HCT116 (cell line): Measurements from ENCODE around the gene MDFIC. TPM values are rescaled to one million over a fixed set of nuclear protein-coding genes. Genes with fewer than 3 reads are reported as not detected.

Source experiments
- ATAC-seq: fragments of 200-7000 bp; cut with Tn5 transposase; 2 replicates; pipeline ENCODE4 v1.9.1; 2020; ENCODE audit warnings: mild to moderate bottlenecking, moderate library complexity
- BruUV-seq: library from RNA; stranded (reverse); fragments of 400-500 nt; replicated peaks from 2 replicates; lab custom pipeline; 2021; lab: Mats Ljungman, UMichigan
- CTCF ChIA-PET: fragments of 300-600 bp; sonication (Branson Sonifier 250); formaldehyde crosslinking; loops from one replicate; lab custom pipeline; 2021; ENCODE audit warnings: antibody characterized with exemption; lab: Charles Lee
- POLR2A ChIA-PET: fragments of 300-600, 350-600 bp; sonication (Branson Sonifier 250); formaldehyde crosslinking; loops from one replicate; lab custom pipeline; 2021; ENCODE audit warnings: antibody characterized with exemption; lab: Charles Lee
- RAD21 ChIA-PET, 2 experiments: fragments of 300-600 bp; sonication (Branson Sonifier 250); formaldehyde crosslinking; loops; one replicate each; lab custom pipeline; 2023; ENCODE audit warnings: low total read pairs in 2 of 2; ENCODE audit not compliant: uncharacterized antibody in 2 of 2, unreplicated experiment in 2 of 2, low non-redundant PET in 1 of 2; lab: Charles Lee
- DNase-seq: peaks from one replicate; pipeline ENCODE4 v3.0.0-alpha.2; 2010; ENCODE audit warnings: low read depth, low spot score
- H2AFZ ChIP-seq: fragments of 200-600 bp; shearing (Covaris generic), sonication (generic); 2 replicates; pipeline ENCODE4 v1.6.1; 2017; ENCODE audit warnings: low read depth, mixed run types, mixed read lengths, antibody characterized with exemption, low read length; ENCODE audit not compliant: poor library complexity, severe bottlenecking
- H3K27ac ChIP-seq: 2 replicates; pipeline ENCODE4 v1.5.1; 2012; ENCODE audit warnings: low read depth, low read length
- H3K27me3 ChIP-seq: fragments of 200-600 bp; sonication (generic); 2 replicates; pipeline ENCODE4 v1.6.1; 2016; ENCODE audit warnings: mixed run types, low read length, mixed read lengths; ENCODE audit not compliant: insufficient read depth
- H3K36me3 ChIP-seq, 2 experiments: fragments of 200-500 bp in 1 of 2; fragments of 200-600 bp in 1 of 2; sonication (Bioruptor generic) in 1 of 2; sonication (generic) in 1 of 2; 2 replicates each; pipeline versions ENCODE4 v1.5.1 to v1.6.1; 2014 to 2016; ENCODE audit warnings: low read length in 2 of 2, inconsistent platforms in 1 of 2, mixed read lengths in 1 of 2, mixed run types in 1 of 2; ENCODE audit not compliant: insufficient read depth in 2 of 2, control insufficient read depth in 1 of 2
- H3K4me1 ChIP-seq, 2 experiments: fragments of 200-600 bp in 1 of 2; sonication (generic) in 1 of 2; 2 replicates each; pipeline versions ENCODE4 v1.5.1 to v1.6.1; 2012 to 2017; ENCODE audit warnings: low read length in 2 of 2, inconsistent platforms in 1 of 2, mild to moderate bottlenecking in 1 of 2, mixed read lengths in 1 of 2, mixed run types in 1 of 2, moderate library complexity in 1 of 2; ENCODE audit not compliant: insufficient read depth in 2 of 2, control insufficient read depth in 1 of 2
- H3K4me2 ChIP-seq: fragments of 200-600 bp; sonication (generic); 2 replicates; pipeline ENCODE4 v1.6.1; 2017; ENCODE audit warnings: mixed run types, low read length, mixed read lengths
- H3K4me3 ChIP-seq, 2 experiments: fragments of 200-600 bp in 1 of 2; sonication (generic) in 1 of 2; replicated peaks in 1 of 2; 2 replicates each; pipeline ENCODE4 v1.5.1; 2011 to 2016; ENCODE audit warnings: low read length in 2 of 2, control low read depth in 1 of 2, low read depth in 1 of 2, mild to moderate bottlenecking in 1 of 2, mixed read lengths in 1 of 2, mixed run types in 1 of 2
- H3K79me2 ChIP-seq: fragments of 200-600 bp; sonication (generic); 2 replicates; pipeline ENCODE4 v1.6.1; 2017; ENCODE audit warnings: mild to moderate bottlenecking, mixed run types, low read length, moderate library complexity, mixed read lengths; ENCODE audit not compliant: insufficient read depth
- H3K9ac ChIP-seq: fragments of 200-600 bp; sonication (generic); 2 replicates; pipeline ENCODE4 v1.6.1; 2016; ENCODE audit warnings: low read length, mixed read lengths
- H3K9me2 ChIP-seq: fragments of 200-600 bp; sonication (generic), shearing (Covaris generic); 2 replicates; pipeline ENCODE4 v1.6.1; 2017; ENCODE audit warnings: mixed run types, mild to moderate bottlenecking, moderate library complexity; ENCODE audit not compliant: insufficient read depth
- H3K9me3 ChIP-seq, 2 experiments: fragments of 200-500 bp in 1 of 2; fragments of 200-600 bp in 1 of 2; sonication (Bioruptor generic) in 1 of 2; sonication (generic) in 1 of 2; 2 replicates each; pipeline ENCODE4 v1.6.1; 2014 to 2017; ENCODE audit warnings: low read length in 2 of 2, mixed read lengths in 2 of 2, inconsistent platforms in 1 of 2, low read depth in 1 of 2, mild to moderate bottlenecking in 1 of 2, mixed run types in 1 of 2, moderate library complexity in 1 of 2; ENCODE audit not compliant: control insufficient read depth in 1 of 2, insufficient read depth in 1 of 2
- H4K20me1 ChIP-seq: fragments of 200-600 bp; sonication (generic), shearing (Covaris generic); 2 replicates; pipeline ENCODE4 v1.6.1; 2017; ENCODE audit warnings: mixed run types, mild to moderate bottlenecking, moderate library complexity; ENCODE audit not compliant: insufficient read depth
- CEBPB ChIP-seq: IDR thresholded peaks from 2 replicates; pipeline ENCODE4 v1.6.1; 2012; ENCODE audit warnings: low read depth
- EZH2phosphoT487 ChIP-seq: fragments of 200-600 bp; IDR thresholded peaks from 2 replicates; pipeline ENCODE4 v1.6.1; 2018; ENCODE audit warnings: antibody characterized with exemption, borderline replicate concordance
- JUND ChIP-seq: IDR thresholded peaks from 2 replicates; pipeline ENCODE4 v1.6.1; 2012
- POLR2AphosphoS5 ChIP-seq: IDR thresholded peaks from 2 replicates; pipeline ENCODE4 v1.6.1; 2011; ENCODE audit warnings: mild to moderate bottlenecking, low read depth, low read length, moderate library complexity
- RAD21 ChIP-seq: IDR thresholded peaks from 2 replicates; pipeline ENCODE4 v1.6.1; 2012; ENCODE audit warnings: low read depth, mild to moderate bottlenecking
- SRF ChIP-seq: IDR thresholded peaks from 2 replicates; pipeline ENCODE4 v1.6.1; 2012; ENCODE audit warnings: low read depth
- YY1 ChIP-seq: IDR thresholded peaks from 2 replicates; pipeline ENCODE4 v1.6.1; 2011; ENCODE audit warnings: low read length, low read depth, moderate library complexity, mild to moderate bottlenecking; ENCODE audit not compliant: insufficient replicate concordance; ENCODE audit errors: extremely low read depth
- intact Hi-C: fragments of 100-400 bp; cut with micrococcal nuclease; formaldehyde crosslinking; loops from 2 replicates; pipeline ENCODE4 v1.10.0; 2022
- total RNA-seq: library from RNA; stranded (reverse); gene quantifications from one replicate; pipeline ENCODE4 v1.2.1, GENCODE V29; 2021; ENCODE audit not compliant: unreplicated experiment
- TF ChIP-seq, protein P1 (sequence below): IDR thresholded peaks from 2 replicates; pipeline ENCODE4 v1.6.1; 2011; ENCODE audit warnings: mild to moderate bottlenecking, low read length, moderate library complexity; ENCODE audit not compliant: insufficient replicate concordance; ENCODE audit errors: extremely low read depth

MDFIC gene
- total RNA-seq, 1 experiment from 2014 or later, result 8.3 TPM

DNA sequence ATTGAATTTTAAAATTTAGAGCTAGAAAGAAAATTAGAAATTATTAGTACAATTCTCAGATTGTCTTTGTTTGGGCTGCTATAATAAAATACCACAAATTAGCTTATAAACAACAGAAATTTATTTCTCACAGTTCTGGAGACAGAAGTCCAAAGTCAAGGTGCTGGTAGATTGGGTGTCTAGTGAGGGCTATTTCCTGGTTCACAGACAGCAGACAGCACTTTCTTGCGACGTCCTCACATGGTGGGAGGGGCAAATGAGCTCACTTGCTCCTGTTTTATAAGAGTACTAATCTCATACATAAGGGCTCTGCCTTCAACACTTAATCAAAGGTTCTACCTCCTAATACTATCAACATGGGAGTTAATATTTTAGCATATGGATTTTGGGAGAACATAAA lies 134.1 kb downstream of the MDFIC start:
- ChIA-PET POLR2A (no interaction called here), CTCF (no interaction called here), RAD21 (no interaction called here)
- H3K4me1 ChIP-seq, result no peaks in the 10 kb centered on the region
- H2AFZ ChIP-seq, result no peak overlapping the region
- no peaks in the 10 kb centered on the region for H4K20me1 ChIP-seq
- no peak for DNase-seq
- ATAC-seq, result no peak
- H3K27me3 ChIP-seq, result no peaks in the 10 kb centered on the region
- no peak overlapping the region for H3K4me2 ChIP-seq
- H3K36me3 ChIP-seq, result no peaks in the 10 kb centered on the region
- no peak overlapping the region for H3K4me3 ChIP-seq
- no peak for TF ChIP-seq POLR2AphosphoS5
- no peak for TF ChIP-seq EZH2phosphoT487
- TF ChIP-seq CEBPB, result peak; percentile 68
- TF ChIP-seq YY1, result no peak
- TF ChIP-seq, protein P1, sequence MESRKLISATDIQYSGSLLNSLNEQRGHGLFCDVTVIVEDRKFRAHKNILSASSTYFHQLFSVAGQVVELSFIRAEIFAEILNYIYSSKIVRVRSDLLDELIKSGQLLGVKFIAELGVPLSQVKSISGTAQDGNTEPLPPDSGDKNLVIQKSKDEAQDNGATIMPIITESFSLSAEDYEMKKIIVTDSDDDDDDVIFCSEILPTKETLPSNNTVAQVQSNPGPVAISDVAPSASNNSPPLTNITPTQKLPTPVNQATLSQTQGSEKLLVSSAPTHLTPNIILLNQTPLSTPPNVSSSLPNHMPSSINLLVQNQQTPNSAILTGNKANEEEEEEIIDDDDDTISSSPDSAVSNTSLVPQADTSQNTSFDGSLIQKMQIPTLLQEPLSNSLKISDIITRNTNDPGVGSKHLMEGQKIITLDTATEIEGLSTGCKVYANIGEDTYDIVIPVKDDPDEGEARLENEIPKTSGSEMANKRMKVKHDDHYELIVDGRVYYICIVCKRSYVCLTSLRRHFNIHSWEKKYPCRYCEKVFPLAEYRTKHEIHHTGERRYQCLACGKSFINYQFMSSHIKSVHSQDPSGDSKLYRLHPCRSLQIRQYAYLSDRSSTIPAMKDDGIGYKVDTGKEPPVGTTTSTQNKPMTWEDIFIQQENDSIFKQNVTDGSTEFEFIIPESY, result no peak
- no peak overlapping the region for H3K9ac ChIP-seq
- H3K27ac ChIP-seq, result no peak overlapping the region
- H3K9me3 ChIP-seq, result no peaks in the 10 kb centered on the region
- BruUV-seq, result no TSS peak
- intact Hi-C loops, result no loop called here
- no peaks in the 10 kb centered on the region for H3K79me2 ChIP-seq
- no peaks in the 10 kb centered on the region for H3K9me2 ChIP-seq

DNA sequence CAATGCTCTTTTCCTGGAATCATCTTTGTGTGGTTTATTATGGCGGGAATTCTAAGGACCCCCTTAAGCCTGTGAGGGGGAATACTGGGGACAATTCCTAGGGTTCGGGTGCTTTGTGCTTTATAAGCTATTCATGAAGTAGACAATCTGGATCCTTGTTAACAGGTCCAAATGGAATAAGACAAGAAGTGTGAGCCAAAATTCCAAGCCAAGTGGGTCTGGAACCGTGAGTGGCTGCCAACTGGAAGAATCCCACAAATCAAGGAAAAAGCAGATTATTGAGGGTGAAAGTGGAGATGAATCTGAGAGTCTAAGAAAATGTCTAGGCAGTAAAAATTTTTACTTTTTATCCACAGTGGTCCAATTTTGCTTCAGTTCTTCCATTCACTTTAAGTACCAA lies 136.8 kb downstream of the MDFIC start:
- ChIA-PET CTCF (no interaction called here), RAD21 (no interaction called here), POLR2A (no interaction called here)
- Histone ChIP-seq H3K36me3 (no peaks in the 10 kb centered on the region), H2AFZ (no peak overlapping the region), H3K27me3 (no peaks in the 10 kb centered on the region), H3K79me2 (no peaks in the 10 kb centered on the region), H3K9me3 (no peaks in the 10 kb centered on the region), H3K4me2 (no peak overlapping the region), H3K9me2 (0 out of 2 replicates have a peak, but pooled peaks cover 4% of the 10 kb centered on the region), H3K27ac (no peak overlapping the region), H4K20me1 (no peaks in the 10 kb centered on the region), H3K4me1 (no peaks in the 10 kb centered on the region), H3K9ac (no peak overlapping the region), H3K4me3 (no peak overlapping the region)
- intact Hi-C loops, result no loop called here
- no TSS peak for BruUV-seq
- TF ChIP-seq JUND, result no peak
- no peak for TF ChIP-seq RAD21
- no peak for TF ChIP-seq SRF
- no peak for ATAC-seq
- no peak for DNase-seq
